Activated CD4-positive, CD25-positive, alpha-beta regulatory T cell (primary cell): ENCODE measurements around the gene NTHL1.
"Not testable (repeated sequence)": the region's sequence is repeated elsewhere in the genome, so short reads cannot be mapped to it uniquely, and the experiment has no call there.

Experiments
- DNase-seq, 4 experiments: peaks; one replicate each; lab custom pipeline; 2025; lab: John Stamatoyannopoulos, UW

Gene NTHL1

GRCh38 chr16:2040787-2041522 lies 6.7 kb downstream of the NTHL1 start:
- no peak for DNase-seq

DNA sequence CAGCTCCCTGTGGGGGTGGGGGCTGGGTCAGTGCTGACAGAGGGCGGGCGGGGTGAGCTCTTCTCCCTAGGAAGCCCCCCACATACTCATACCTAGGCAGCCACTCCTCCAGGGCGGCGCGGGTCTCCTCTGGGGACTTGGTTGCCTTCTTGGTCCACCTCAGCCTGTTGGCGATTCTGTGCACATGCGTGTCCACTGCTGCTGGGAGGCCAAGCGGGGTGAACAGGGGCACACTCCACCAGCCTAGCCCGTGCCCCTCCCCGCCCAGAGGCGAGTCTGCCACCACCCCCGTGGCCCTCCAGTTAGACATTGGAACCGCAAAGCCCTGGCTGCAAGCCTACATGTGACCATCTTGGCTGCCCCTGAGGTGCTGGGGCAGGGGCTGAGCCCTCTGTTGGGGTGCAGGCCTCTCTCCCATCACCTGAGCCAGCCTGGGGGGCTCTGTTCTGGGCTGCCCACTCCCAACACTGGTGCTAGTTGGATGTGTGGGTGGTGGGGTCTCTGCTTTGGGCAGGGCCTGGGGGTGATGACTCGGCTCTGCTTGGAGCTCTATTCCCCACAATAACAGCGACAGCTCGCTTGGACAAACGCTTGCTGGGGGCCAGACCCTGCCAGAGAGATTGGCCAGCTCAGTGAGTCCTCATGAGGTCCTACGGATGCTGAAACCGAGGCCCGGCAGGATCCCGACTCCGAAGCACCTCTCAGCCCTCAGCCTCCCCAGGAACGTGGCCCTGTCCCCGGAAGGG lies 7.4 kb downstream of the NTHL1 start:
- no peak for DNase-seq

- DNase-seq = no peak
These were observed 8.2 kb downstream of the NTHL1 start for GRCh38 chr16:2039274-2040031.

- no peak for DNase-seq
These were observed 9.0 kb downstream of the NTHL1 start for GRCh38 chr16:2038382-2039231.

- DNase-seq = no peak
These were observed 9.8 kb downstream of the NTHL1 start for GRCh38 chr16:2037647-2038381.

GRCh38 chr16:2037115-2037514 lies 10.5 kb downstream of the NTHL1 start:
- DNase-seq = no peak

GRCh38 chr16:2036200-2036966 lies 11.3 kb downstream of the NTHL1 start:
- no peak for DNase-seq

- no peak for DNase-seq
These were observed 12.0 kb downstream of the NTHL1 start for GRCh38 chr16:2035431-2036199.

GRCh38 chr16:2034696-2035430 lies 12.8 kb downstream of the NTHL1 start:
- DNase-seq = no peak

DNA sequence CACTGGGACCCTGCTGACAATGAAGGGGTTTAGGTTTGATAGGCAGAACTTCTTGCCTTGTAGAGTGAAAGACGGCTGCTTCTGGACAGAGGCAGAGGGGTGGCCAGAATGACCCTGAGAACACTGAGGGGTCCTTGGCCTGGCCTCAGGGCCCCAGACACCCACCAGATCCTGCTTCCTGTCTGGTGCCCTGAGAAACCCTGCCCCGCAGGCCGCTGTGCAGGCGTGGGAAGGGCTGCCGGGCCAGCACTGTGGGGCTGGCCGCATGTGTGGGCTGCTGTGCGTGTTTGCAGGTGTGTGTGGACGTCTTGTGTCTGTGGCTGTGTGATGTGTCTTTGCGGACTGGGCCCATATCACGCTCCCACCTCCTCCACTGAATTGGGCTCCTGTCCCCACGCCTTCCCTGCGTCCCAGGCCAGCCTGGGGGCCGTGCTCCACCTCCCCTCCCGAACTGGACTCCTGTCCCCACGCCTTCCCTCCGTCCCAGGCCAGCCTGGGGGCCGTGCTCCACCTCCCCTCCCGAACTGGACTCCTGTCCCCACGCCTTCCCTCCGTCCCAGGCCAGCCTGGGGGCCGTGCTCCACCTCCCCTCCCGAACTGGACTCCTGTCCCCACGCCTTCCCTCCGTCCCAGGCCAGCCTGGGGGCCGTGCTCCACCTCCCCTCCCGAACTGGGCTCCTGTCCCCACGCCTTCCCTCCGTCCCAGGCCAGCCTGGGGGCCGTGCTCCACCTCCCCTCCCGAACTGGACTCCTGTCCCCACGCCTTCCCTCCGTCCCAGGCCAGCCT lies 13.5 kb downstream of the NTHL1 start:
- not testable (repeated sequence) for DNase-seq

DNA sequence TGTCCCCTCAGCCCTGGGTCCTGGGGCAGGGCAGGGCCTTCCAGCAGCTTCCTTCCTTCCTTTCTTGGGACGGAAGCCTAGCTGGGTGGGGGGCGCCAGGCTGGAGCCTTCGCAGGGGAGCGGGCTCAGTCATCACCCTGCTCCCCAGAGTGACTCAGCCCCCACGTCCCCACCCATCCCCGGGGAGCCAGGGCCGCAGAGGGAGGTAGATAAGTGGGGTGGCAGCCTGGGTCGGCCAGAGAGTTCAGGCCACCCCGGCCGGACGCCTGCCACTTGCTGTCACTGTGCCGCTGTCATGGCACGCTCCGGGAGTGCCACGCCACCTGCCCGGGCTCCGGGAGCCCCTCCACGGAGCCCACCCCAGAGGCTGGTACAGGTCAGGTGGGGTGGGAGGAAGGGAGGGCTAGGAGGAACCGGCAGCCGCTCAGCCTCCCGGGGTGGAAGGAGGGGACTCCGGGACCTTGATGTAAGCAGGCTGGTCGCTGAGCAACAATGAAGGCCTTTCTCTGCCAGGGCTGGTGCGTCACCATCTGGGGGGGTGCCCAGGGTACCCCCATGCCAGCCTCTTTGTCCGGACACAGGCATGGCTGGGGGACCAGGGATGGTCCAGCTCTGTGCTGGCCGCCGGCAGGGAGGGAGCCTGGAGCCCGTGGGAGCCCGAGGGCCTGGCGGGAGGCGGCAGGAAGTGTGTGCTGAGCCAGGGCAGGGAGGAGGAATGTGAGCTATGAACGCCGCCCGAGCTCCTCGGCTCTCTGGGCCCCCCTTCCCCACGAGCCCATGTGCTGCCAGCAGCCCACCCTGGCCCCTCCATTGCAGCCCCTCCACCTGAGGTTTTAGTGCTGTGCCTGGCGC lies 14.4 kb downstream of the NTHL1 start:
- DNase-seq = no peak

GRCh38 chr16:2032285-2033056 lies 15.2 kb downstream of the NTHL1 start:
- no peak for DNase-seq

GRCh38 chr16:2031081-2031577 lies 16.5 kb downstream of the NTHL1 start:
- DNase-seq = no peak

DNA sequence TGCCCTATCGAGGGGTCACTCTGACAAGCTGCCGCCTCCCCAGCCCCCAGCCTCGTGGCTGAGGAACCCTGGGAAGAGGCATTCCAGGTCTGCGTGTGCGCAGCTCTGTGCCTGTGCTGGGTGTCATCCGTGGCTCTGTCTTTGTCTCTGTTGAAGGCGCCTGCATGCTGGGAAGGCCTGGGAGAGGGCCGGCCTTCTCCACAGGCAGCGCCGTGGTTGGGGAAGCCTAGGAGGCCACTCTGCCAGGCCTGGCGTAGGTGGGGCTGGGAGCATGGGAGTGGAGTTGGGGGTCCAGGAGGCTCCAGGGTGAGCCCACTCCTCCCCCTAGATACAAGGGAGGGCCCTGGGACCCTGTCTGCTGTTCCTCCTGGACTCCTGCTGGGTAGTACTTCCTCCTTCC lies 17.6 kb downstream of the NTHL1 start:
- DNase-seq = no peak

GRCh38 chr16:2029350-2029749 lies 18.3 kb downstream of the NTHL1 start:
- no peak for DNase-seq

- no peak for DNase-seq
These were observed 18.9 kb downstream of the NTHL1 start for GRCh38 chr16:2028620-2029220.
